ENCODE measurements around the gene TMEM270. TPM values are rescaled to one million over a fixed set of nuclear protein-coding genes. Genes with fewer than 3 reads are reported as not detected.

Gene TMEM270
- total and polyA plus RNA-seq, 8 donors: 0.25 to 0.31 TPM; not detected in 6

GRCh38 chr7:73909996-73910395 is 49.0 kb downstream of the TMEM270 start:
- DNase-seq (peak in 1 of 6 donors; percentile 40), ATAC-seq (no peak), FAIRE-seq (no peak)
- H3K4me3 ChIP-seq: no peak overlapping the region
- no peaks in the 10 kb centered on the region for H3K9me3 ChIP-seq
- H3K27ac ChIP-seq: no peak overlapping the region
- H3K27me3 ChIP-seq: no peaks in the 10 kb centered on the region
- no peaks in the 10 kb centered on the region for H3K36me3 ChIP-seq
- 73 to 83% methylated on average over 7 of the region's 7 CpGs for WGBS, 2 donors
- no peak for TF ChIP-seq CTCF (IDR thresholded peaks at IDR 0.05)
- intact Hi-C loops (cut with DNase I): no loop called here
- H3K4me1 ChIP-seq: no peaks in the 10 kb centered on the region

- ATAC-seq (no peak), FAIRE-seq (no peak), DNase-seq (peak in 1 of 6 donors; percentile 1)
- 76 to 90% methylated on average over 5 of the region's 5 CpGs for WGBS, 2 donors
- intact Hi-C loops (cut with DNase I): no loop called here
- H3K27ac ChIP-seq: no peak overlapping the region
- H3K4me1 ChIP-seq: no peaks in the 10 kb centered on the region
- no peaks in the 10 kb centered on the region for H3K9me3 ChIP-seq
- no peaks in the 10 kb centered on the region for H3K27me3 ChIP-seq
- H3K36me3 ChIP-seq: no peaks in the 10 kb centered on the region
- H3K4me3 ChIP-seq: no peak overlapping the region
- no peak for TF ChIP-seq CTCF (IDR thresholded peaks at IDR 0.05)
Measured at GRCh38 chr7:73912223-73912622, 51.3 kb downstream of the TMEM270 start.

Other genes with a start within 250 kb of the TMEM270 start
- 10 to 100 TPM in 5 of 6 donors, 1 to 10 TPM in 1; 8.8 to 25.9 (median 19.5) TPM for gene MLXIPL, start 236.6 kb upstream of the TMEM270 start, total RNA-seq
- gene MLXIPL, start 236.6 kb upstream of the TMEM270 start, polyA plus RNA-seq: 100 to 1,000 TPM; 146 to 176 TPM
- gene VPS37D, start 193.3 kb upstream of the TMEM270 start, total RNA-seq: 1 to 10 TPM; 2.6 to 3.9 (median 2.9) TPM
- 1 to 10 TPM; 4.5 to 8.2 TPM for gene VPS37D, start 193.3 kb upstream of the TMEM270 start, polyA plus RNA-seq
- gene DNAJC30, start 177.7 kb upstream of the TMEM270 start, total RNA-seq: 1 to 10 TPM; 4.1 to 8.2 (median 5.6) TPM
- 1 to 10 TPM; 5.1 to 6.4 TPM for gene DNAJC30, start 177.7 kb upstream of the TMEM270 start, polyA plus RNA-seq
- gene BUD23, start 177.6 kb upstream of the TMEM270 start, total RNA-seq: 10 to 100 TPM; 26.9 to 36.8 (median 33.0) TPM
- 10 to 100 TPM; 46.7 to 62.9 TPM for gene BUD23, start 177.6 kb upstream of the TMEM270 start, polyA plus RNA-seq
- gene STX1A, start 141.5 kb upstream of the TMEM270 start, total RNA-seq: 10 to 100 TPM in 2 of 6 donors, 1 to 10 TPM in 4; 2.3 to 11.9 (median 6.9) TPM
- 10 to 100 TPM; 31.8 to 95.7 TPM for gene STX1A, start 141.5 kb upstream of the TMEM270 start, polyA plus RNA-seq
- gene ABHD11, start 122.4 kb upstream of the TMEM270 start, total RNA-seq: 10 to 100 TPM; 16.0 to 30.6 (median 22.1) TPM
- gene ABHD11, start 122.4 kb upstream of the TMEM270 start, polyA plus RNA-seq: 10 to 100 TPM; 91.0 to 95.2 TPM
- gene CLDN3, start 90.9 kb upstream of the TMEM270 start, total RNA-seq: 10 to 100 TPM; 42.9 to 62.0 (median 48.3) TPM
- gene CLDN3, start 90.9 kb upstream of the TMEM270 start, polyA plus RNA-seq: 100 to 1,000 TPM; 110 to 122 TPM
- 100 to 1,000 TPM in 2 of 6 donors, 10 to 100 TPM in 4; 47.8 to 150 (median 65.1) TPM for gene CLDN4, start 30.2 kb upstream of the TMEM270 start, total RNA-seq
- gene CLDN4, start 30.2 kb upstream of the TMEM270 start, polyA plus RNA-seq: 10 to 100 TPM; 73.1 to 75.2 TPM
- gene METTL27, start 18.6 kb upstream of the TMEM270 start, total RNA-seq: 10 to 100 TPM in 1 of 6 donors, 1 to 10 TPM in 5; 3.0 to 11.2 (median 4.7) TPM
- 1 to 10 TPM; 5.6 to 6.6 TPM for gene METTL27, start 18.6 kb upstream of the TMEM270 start, polyA plus RNA-seq
- 10 to 100 TPM; 36.8 to 84.2 (median 70.7) TPM for gene ELN, start 167.0 kb downstream of the TMEM270 start, total RNA-seq
- 100 to 1,000 TPM in 1 of 2 donors, 10 to 100 TPM in 1; 36.9 to 118 TPM for gene ELN, start 167.0 kb downstream of the TMEM270 start, polyA plus RNA-seq
- gene LIMK1, start 222.6 kb downstream of the TMEM270 start, total RNA-seq: 10 to 100 TPM in 2 of 6 donors, 1 to 10 TPM in 4; 6.1 to 22.6 (median 9.5) TPM
- 1 to 10 TPM; 4.9 to 7.2 TPM for gene LIMK1, start 222.6 kb downstream of the TMEM270 start, polyA plus RNA-seq

Data from pancreas (tissue), 10 donors.